Measurements from ENCODE around the gene RDH13. TPM values are rescaled to one million over a fixed set of nuclear protein-coding genes. Genes with fewer than 3 reads are reported as not detected.

RDH13 gene
- total and polyA plus RNA-seq, 2 donors (not counting 1 experiment from before 2014, with no cell fraction given) = 2.7 to 6.9 TPM

DNA sequence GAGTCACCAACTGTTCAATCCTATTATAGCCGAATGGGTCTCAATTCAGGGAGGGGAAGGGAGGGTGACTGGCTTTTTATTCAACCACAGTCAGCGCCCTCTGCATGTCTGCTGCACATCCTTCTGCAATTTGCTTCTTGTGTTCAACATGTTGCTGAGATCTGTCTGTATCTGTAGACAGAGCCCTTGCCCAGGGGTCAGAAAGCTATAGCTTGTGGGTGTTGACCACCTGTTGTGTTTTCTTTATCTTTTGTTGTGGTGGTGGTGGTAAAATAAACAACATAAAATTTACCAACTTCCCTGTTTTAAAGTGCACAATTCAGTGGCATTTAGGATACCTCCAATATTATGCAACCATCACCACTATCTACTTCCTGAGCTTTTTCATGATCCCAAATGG, 42.3 kb upstream of the RDH13 start:
- H3K36me3 ChIP-seq (ENCODE audit: control insufficient read depth, insufficient read depth, low read length) = peaks cover 11% of the 10 kb centered on the region
- H3K79me2 ChIP-seq (ENCODE audit: control insufficient read depth, insufficient read depth, low read length) = peaks cover 16% of the 10 kb centered on the region
- no peak overlapping the region for H2AFZ ChIP-seq (ENCODE audit: low read length)
- H3K9ac ChIP-seq (ENCODE audit: insufficient read depth, low read length) = no peak overlapping the region
- H3K4me2 ChIP-seq (ENCODE audit: extremely low read depth, insufficient read depth, low read length) = no peak overlapping the region
- H3K4me1 ChIP-seq (ENCODE audit: control insufficient read depth, extremely low read depth, insufficient read depth, low read length) = no peaks in the 10 kb centered on the region
- TF ChIP-seq EZH2 (IDR thresholded peaks at IDR 0.05; ENCODE audit: low read length, missing control alignments) = no peak
- TF ChIP-seq, protein P1, sequence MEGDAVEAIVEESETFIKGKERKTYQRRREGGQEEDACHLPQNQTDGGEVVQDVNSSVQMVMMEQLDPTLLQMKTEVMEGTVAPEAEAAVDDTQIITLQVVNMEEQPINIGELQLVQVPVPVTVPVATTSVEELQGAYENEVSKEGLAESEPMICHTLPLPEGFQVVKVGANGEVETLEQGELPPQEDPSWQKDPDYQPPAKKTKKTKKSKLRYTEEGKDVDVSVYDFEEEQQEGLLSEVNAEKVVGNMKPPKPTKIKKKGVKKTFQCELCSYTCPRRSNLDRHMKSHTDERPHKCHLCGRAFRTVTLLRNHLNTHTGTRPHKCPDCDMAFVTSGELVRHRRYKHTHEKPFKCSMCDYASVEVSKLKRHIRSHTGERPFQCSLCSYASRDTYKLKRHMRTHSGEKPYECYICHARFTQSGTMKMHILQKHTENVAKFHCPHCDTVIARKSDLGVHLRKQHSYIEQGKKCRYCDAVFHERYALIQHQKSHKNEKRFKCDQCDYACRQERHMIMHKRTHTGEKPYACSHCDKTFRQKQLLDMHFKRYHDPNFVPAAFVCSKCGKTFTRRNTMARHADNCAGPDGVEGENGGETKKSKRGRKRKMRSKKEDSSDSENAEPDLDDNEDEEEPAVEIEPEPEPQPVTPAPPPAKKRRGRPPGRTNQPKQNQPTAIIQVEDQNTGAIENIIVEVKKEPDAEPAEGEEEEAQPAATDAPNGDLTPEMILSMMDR (conservative IDR thresholded peaks at IDR 0.05 in 1 of 2, IDR thresholded peaks at IDR 0.05 in 1 of 2; ENCODE audit: low read depth in 1 of 2, low read length in 2 of 2) = no peak
- no peaks in the 10 kb centered on the region for H3K27me3 ChIP-seq (ENCODE audit: control insufficient read depth, insufficient read depth, low read length)
- no peak for DNase-seq (ENCODE audit: low read depth in 2 of 2)
- H4K20me1 ChIP-seq (ENCODE audit: control insufficient read depth, extremely low read depth, insufficient read depth, low read length) = no peaks in the 10 kb centered on the region
- no peaks in the 10 kb centered on the region for H3K9me3 ChIP-seq (ENCODE audit: control insufficient read depth, insufficient read depth, low read depth, low read length)
- no peak overlapping the region for H3K4me3 ChIP-seq (replicated peaks in 1 of 4; ENCODE audit: control extremely low read depth in 1 of 4, insufficient read depth in 1 of 4, low read depth in 3 of 4, low read length in 4 of 4)
- no peak overlapping the region for H3K27ac ChIP-seq (ENCODE audit: insufficient read depth, low read length)

GRCh38 chr19:55103190-55103589, 40.2 kb upstream of the RDH13 start:
- H3K27ac ChIP-seq (ENCODE audit: insufficient read depth, low read length) = no peak overlapping the region
- H3K9me3 ChIP-seq (ENCODE audit: control insufficient read depth, insufficient read depth, low read depth, low read length) = no peaks in the 10 kb centered on the region
- peaks cover 1% of the 10 kb centered on the region for H4K20me1 ChIP-seq (ENCODE audit: control insufficient read depth, extremely low read depth, insufficient read depth, low read length)
- no peak overlapping the region for H3K4me3 ChIP-seq (replicated peaks in 1 of 4; ENCODE audit: control extremely low read depth in 1 of 4, insufficient read depth in 1 of 4, low read depth in 3 of 4, low read length in 4 of 4)
- no peak overlapping the region for H3K4me2 ChIP-seq (ENCODE audit: extremely low read depth, insufficient read depth, low read length)
- no peak for TF ChIP-seq EZH2 (IDR thresholded peaks at IDR 0.05; ENCODE audit: low read length, missing control alignments)
- TF ChIP-seq, protein P1 (conservative IDR thresholded peaks at IDR 0.05 in 1 of 2, IDR thresholded peaks at IDR 0.05 in 1 of 2; ENCODE audit: low read depth in 1 of 2, low read length in 2 of 2) = no peak
- peaks cover 9% of the 10 kb centered on the region for H3K36me3 ChIP-seq (ENCODE audit: control insufficient read depth, insufficient read depth, low read length)
- no peak overlapping the region for H2AFZ ChIP-seq (ENCODE audit: low read length)
- H3K79me2 ChIP-seq (ENCODE audit: control insufficient read depth, insufficient read depth, low read length) = peaks cover 7% of the 10 kb centered on the region
- H3K27me3 ChIP-seq (ENCODE audit: control insufficient read depth, insufficient read depth, low read length) = no peaks in the 10 kb centered on the region
- peaks cover 4% of the 10 kb centered on the region for H3K4me1 ChIP-seq (ENCODE audit: control insufficient read depth, extremely low read depth, insufficient read depth, low read length)
- DNase-seq (ENCODE audit: low read depth in 2 of 2) = no peak
- H3K9ac ChIP-seq (ENCODE audit: insufficient read depth, low read length) = no peak overlapping the region

DNA sequence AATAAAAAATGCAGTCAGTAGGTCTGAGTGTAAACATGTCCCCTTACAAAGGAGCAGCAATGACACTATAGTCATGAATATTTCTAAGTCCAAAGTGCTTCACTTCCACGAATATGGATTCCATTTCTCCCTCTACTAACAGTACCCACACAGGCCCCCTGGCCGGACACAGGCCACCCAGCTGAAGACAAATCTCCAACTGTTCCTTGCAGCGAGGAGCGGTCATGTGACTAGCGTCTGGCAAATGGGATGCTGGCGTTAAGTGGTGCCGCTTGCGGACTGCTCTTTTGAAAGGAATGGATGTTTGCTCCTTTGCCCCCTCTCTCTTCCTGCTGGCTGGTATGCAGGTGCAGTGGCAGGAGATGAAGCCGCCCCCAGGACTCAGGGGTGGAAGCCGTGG, 38.3 kb upstream of the RDH13 start:
- Histone ChIP-seq H3K36me3 (ENCODE audit: control insufficient read depth, insufficient read depth, low read length) (peaks cover 11% of the 10 kb centered on the region), H3K4me3 (replicated peaks in 1 of 4; ENCODE audit: control extremely low read depth in 1 of 4, insufficient read depth in 1 of 4, low read depth in 3 of 4, low read length in 4 of 4) (no peak overlapping the region), H3K9me3 (ENCODE audit: control insufficient read depth, insufficient read depth, low read depth, low read length) (no peaks in the 10 kb centered on the region), H3K27me3 (ENCODE audit: control insufficient read depth, insufficient read depth, low read length) (no peaks in the 10 kb centered on the region), H4K20me1 (ENCODE audit: control insufficient read depth, extremely low read depth, insufficient read depth, low read length) (peaks cover 1% of the 10 kb centered on the region), H3K4me2 (ENCODE audit: extremely low read depth, insufficient read depth, low read length) (no peak overlapping the region), H3K4me1 (ENCODE audit: control insufficient read depth, extremely low read depth, insufficient read depth, low read length) (peaks cover 4% of the 10 kb centered on the region), H3K79me2 (ENCODE audit: control insufficient read depth, insufficient read depth, low read length) (peaks cover 2% of the 10 kb centered on the region), H3K9ac (ENCODE audit: insufficient read depth, low read length) (no peak overlapping the region), H2AFZ (ENCODE audit: low read length) (no peak overlapping the region), H3K27ac (ENCODE audit: insufficient read depth, low read length) (no peak overlapping the region)
- no peak for DNase-seq (ENCODE audit: low read depth in 2 of 2)
- TF ChIP-seq, protein P1 (conservative IDR thresholded peaks at IDR 0.05 in 1 of 2, IDR thresholded peaks at IDR 0.05 in 1 of 2; ENCODE audit: low read depth in 1 of 2, low read length in 2 of 2) = no peak
- TF ChIP-seq EZH2 (IDR thresholded peaks at IDR 0.05; ENCODE audit: low read length, missing control alignments) = no peak

All from fibroblast of lung (primary cell).